GM21515 (cell line): ENCODE data around the gene PCBD2.
"Not testable (repeated sequence)": the region's sequence is repeated elsewhere in the genome, so short reads cannot be mapped to it uniquely, and the experiment has no call there.

ENCODE experiments used
- ATAC-seq: cut with Tn5 transposase; IDR thresholded peaks from one replicate; pipeline ENCODE4 v1.9.1; 2021; ENCODE audit not compliant: unreplicated experiment

Gene PCBD2

GRCh38 chr5:134957920-134958608 lies 53.1 kb downstream of the PCBD2 start:
- no peak for ATAC-seq

- no peak for ATAC-seq
These were observed 53.8 kb downstream of the PCBD2 start for GRCh38 chr5:134958755-134959154.

GRCh38 chr5:134963098-134963497 lies 58.2 kb downstream of the PCBD2 start:
- no peak for ATAC-seq

GRCh38 chr5:134964359-134965270 lies 59.7 kb downstream of the PCBD2 start:
- ATAC-seq, result no peak

- ATAC-seq, result no peak
These were observed 60.4 kb downstream of the PCBD2 start for GRCh38 chr5:134965271-134965825.

GRCh38 chr5:134967607-134968006 lies 62.7 kb downstream of the PCBD2 start, which contains the start of gene CATSPER3:
Gene CATSPER3 (plus strand): TSS chr5:134967907. CDS start chr5:134967992, 85 bp downstream.
- no peak for ATAC-seq

GRCh38 chr5:134968055-134968454 lies 63.1 kb downstream of the PCBD2 start:
- no peak for ATAC-seq

GRCh38 chr5:134969166-134969565 lies 64.2 kb downstream of the PCBD2 start:
- no peak for ATAC-seq

- no peak for ATAC-seq
These were observed 70.3 kb downstream of the PCBD2 start for GRCh38 chr5:134975078-134975715.

- no peak for ATAC-seq
These were observed 70.9 kb downstream of the PCBD2 start for GRCh38 chr5:134975843-134976242.

GRCh38 chr5:134976841-134977240 lies 71.9 kb downstream of the PCBD2 start:
- no peak for ATAC-seq

- ATAC-seq, result no peak
These were observed 74.5 kb downstream of the PCBD2 start for GRCh38 chr5:134979416-134979815.

- ATAC-seq, result no peak
These were observed 77.3 kb downstream of the PCBD2 start for GRCh38 chr5:134982230-134982629.

GRCh38 chr5:134989266-134989830 lies 84.4 kb downstream of the PCBD2 start:
- no peak for ATAC-seq

GRCh38 chr5:134990183-134990582 lies 85.3 kb downstream of the PCBD2 start:
- ATAC-seq, result not testable (repeated sequence)

GRCh38 chr5:134992148-134992547 lies 87.2 kb downstream of the PCBD2 start:
- no peak for ATAC-seq

- ATAC-seq, result no peak
These were observed 88.2 kb downstream of the PCBD2 start for GRCh38 chr5:134993161-134993560.

GRCh38 chr5:134994560-134995156 lies 89.7 kb downstream of the PCBD2 start:
- ATAC-seq, result no peak

- no peak for ATAC-seq
These were observed 91.0 kb downstream of the PCBD2 start for GRCh38 chr5:134995850-134996402.

GRCh38 chr5:134997015-134997414 lies 92.1 kb downstream of the PCBD2 start:
- no peak for ATAC-seq
